ENCODE measurements around the gene AEBP2.

The AEBP2 gene

GRCh38 chr12:19485240-19485639, 45.9 kb downstream of the AEBP2 start:
- TF ChIP-seq FOXP2 (optimal IDR thresholded peaks at IDR 0.05; ENCODE audit: borderline replicate concordance, extremely low read depth, extremely low read length, insufficient read depth) = no peak
- no peak for TF ChIP-seq REST (IDR thresholded peaks at IDR 0.05; ENCODE audit: insufficient read depth in 1 of 2, low read depth in 2 of 2, low read length in 2 of 2)
- no peak for TF ChIP-seq POLR2AphosphoS5 (IDR thresholded peaks at IDR 0.05; ENCODE audit: low read depth, low read length)
- no peak for TF ChIP-seq SIN3A (IDR thresholded peaks at IDR 0.05; ENCODE audit: borderline replicate concordance, insufficient read depth, low read length)
- no peak for TF ChIP-seq TAF1 (IDR thresholded peaks at IDR 0.05; ENCODE audit: borderline replicate concordance, insufficient read depth, low read length)

GRCh38 chr12:19489168-19489567, 49.9 kb downstream of the AEBP2 start:
- TF ChIP-seq REST (IDR thresholded peaks at IDR 0.05; ENCODE audit: insufficient read depth in 1 of 2, low read depth in 2 of 2, low read length in 2 of 2) = no peak
- no peak for TF ChIP-seq POLR2AphosphoS5 (IDR thresholded peaks at IDR 0.05; ENCODE audit: low read depth, low read length)
- TF ChIP-seq FOXP2 (optimal IDR thresholded peaks at IDR 0.05; ENCODE audit: borderline replicate concordance, extremely low read depth, extremely low read length, insufficient read depth) = no peak
- TF ChIP-seq TAF1 (IDR thresholded peaks at IDR 0.05; ENCODE audit: borderline replicate concordance, insufficient read depth, low read length) = no peak
- no peak for TF ChIP-seq SIN3A (IDR thresholded peaks at IDR 0.05; ENCODE audit: borderline replicate concordance, insufficient read depth, low read length)

- TF ChIP-seq FOXP2 (optimal IDR thresholded peaks at IDR 0.05; ENCODE audit: borderline replicate concordance, extremely low read depth, extremely low read length, insufficient read depth) = no peak
- TF ChIP-seq SIN3A (IDR thresholded peaks at IDR 0.05; ENCODE audit: borderline replicate concordance, insufficient read depth, low read length) = no peak
- no peak for TF ChIP-seq POLR2AphosphoS5 (IDR thresholded peaks at IDR 0.05; ENCODE audit: low read depth, low read length)
- no peak for TF ChIP-seq TAF1 (IDR thresholded peaks at IDR 0.05; ENCODE audit: borderline replicate concordance, insufficient read depth, low read length)
- no peak for TF ChIP-seq REST (IDR thresholded peaks at IDR 0.05; ENCODE audit: insufficient read depth in 1 of 2, low read depth in 2 of 2, low read length in 2 of 2)
Observed at GRCh38 chr12:19490908-19491307, 51.6 kb downstream of the AEBP2 start.

GRCh38 chr12:19491863-19492262, 52.6 kb downstream of the AEBP2 start:
- no peak for TF ChIP-seq FOXP2 (optimal IDR thresholded peaks at IDR 0.05; ENCODE audit: borderline replicate concordance, extremely low read depth, extremely low read length, insufficient read depth)
- TF ChIP-seq POLR2AphosphoS5 (IDR thresholded peaks at IDR 0.05; ENCODE audit: low read depth, low read length) = no peak
- no peak for TF ChIP-seq SIN3A (IDR thresholded peaks at IDR 0.05; ENCODE audit: borderline replicate concordance, insufficient read depth, low read length)
- TF ChIP-seq TAF1 (IDR thresholded peaks at IDR 0.05; ENCODE audit: borderline replicate concordance, insufficient read depth, low read length) = no peak
- TF ChIP-seq REST (IDR thresholded peaks at IDR 0.05; ENCODE audit: insufficient read depth in 1 of 2, low read depth in 2 of 2, low read length in 2 of 2) = no peak
